ENCODE results near the gene PSMF1. TPM values are rescaled to one million over a fixed set of nuclear protein-coding genes. Genes with fewer than 3 reads are reported as not detected.

The PSMF1 gene
- total and polyA plus RNA-seq, 2 donors from 2014 or later, result 93.2 to 135 TPM

GRCh38 chr20:1202762-1203504, 84.5 kb downstream of the PSMF1 start, which contains the start of gene C20orf202:
Gene C20orf202 (plus strand): TSS chr20:1203454. CDS start chr20:1203586, 132 bp downstream.
- intact Hi-C loops (cut with DNase I), result no loop called here
- DNase-seq (no peak), FAIRE-seq (no peak)
- Histone ChIP-seq H3K27ac (ENCODE audit: low read depth in 2 of 2, low read length in 2 of 2) (no peak within 1 kb of the TSS), H3K27me3 (ENCODE audit: control insufficient read depth, insufficient read depth, low read length) (no peaks in the 10 kb centered on the region), H3K4me3 (ENCODE audit: low read length in 3 of 3) (no peak within 1 kb of the TSS), H3K4me1 (ENCODE audit: control insufficient read depth in 2 of 3, insufficient read depth in 2 of 3, low read depth in 1 of 3, low read length in 3 of 3) (peaks cover 0 to 5% (median 0%) of the 10 kb centered on the region in 3 donors), H3K9me3 (ENCODE audit: control insufficient read depth in 2 of 3, insufficient read depth in 1 of 3, low read length in 3 of 3) (no peaks in the 10 kb centered on the region), H3K36me3 (ENCODE audit: control insufficient read depth in 2 of 3, insufficient read depth in 3 of 3, low read length in 3 of 3) (no peaks in the 10 kb centered on the region), H3K9ac (ENCODE audit: low read length in 3 of 3) (no peak within 1 kb of the TSS)
- no peak for TF ChIP-seq CTCF (IDR thresholded peaks at IDR 0.05; ENCODE audit: borderline replicate concordance, extremely low read depth, insufficient read depth)

- Histone ChIP-seq H3K36me3 (ENCODE audit: control insufficient read depth in 2 of 3, insufficient read depth in 3 of 3, low read length in 3 of 3) (no peaks in the 10 kb centered on the region), H3K27me3 (ENCODE audit: control insufficient read depth, insufficient read depth, low read length) (no peaks in the 10 kb centered on the region), H3K9me3 (ENCODE audit: control insufficient read depth in 2 of 3, insufficient read depth in 1 of 3, low read length in 3 of 3) (no peaks in the 10 kb centered on the region), H3K9ac (ENCODE audit: low read length in 3 of 3) (no peak overlapping the region), H3K4me3 (ENCODE audit: low read length in 3 of 3) (no peak overlapping the region), H3K27ac (ENCODE audit: low read depth in 2 of 2, low read length in 2 of 2) (no peak overlapping the region), H3K4me1 (ENCODE audit: control insufficient read depth in 2 of 3, insufficient read depth in 2 of 3, low read depth in 1 of 3, low read length in 3 of 3) (peaks cover 0 to 5% (median 0%) of the 10 kb centered on the region in 3 donors)
- TF ChIP-seq CTCF (IDR thresholded peaks at IDR 0.05; ENCODE audit: borderline replicate concordance, extremely low read depth, insufficient read depth), result no peak
- FAIRE-seq (no peak), DNase-seq (no peak)
- intact Hi-C loops (cut with DNase I), result no loop called here
Observed at GRCh38 chr20:1203630-1204029, 85.2 kb downstream of the PSMF1 start.

- FAIRE-seq (no peak), DNase-seq (no peak)
- no peak for TF ChIP-seq CTCF (IDR thresholded peaks at IDR 0.05; ENCODE audit: borderline replicate concordance, extremely low read depth, insufficient read depth)
- Histone ChIP-seq H3K27me3 (ENCODE audit: control insufficient read depth, insufficient read depth, low read length) (no peaks in the 10 kb centered on the region), H3K9ac (ENCODE audit: low read length in 3 of 3) (no peak overlapping the region), H3K4me3 (ENCODE audit: low read length in 3 of 3) (no peak overlapping the region), H3K9me3 (ENCODE audit: control insufficient read depth in 2 of 3, insufficient read depth in 1 of 3, low read length in 3 of 3) (no peaks in the 10 kb centered on the region), H3K36me3 (ENCODE audit: control insufficient read depth in 2 of 3, insufficient read depth in 3 of 3, low read length in 3 of 3) (no peaks in the 10 kb centered on the region), H3K27ac (ENCODE audit: low read depth in 2 of 2, low read length in 2 of 2) (no peak overlapping the region), H3K4me1 (ENCODE audit: control insufficient read depth in 2 of 3, insufficient read depth in 2 of 3, low read depth in 1 of 3, low read length in 3 of 3) (peaks cover 0 to 5% (median 0%) of the 10 kb centered on the region in 3 donors)
- intact Hi-C loops (cut with DNase I), result no loop called here
Observed at GRCh38 chr20:1204113-1204512, 85.7 kb downstream of the PSMF1 start.

All from kidney (tissue), 14 donors.